Stomach (tissue), 9 donors: ENCODE results near the gene MPZL1. TPM values are rescaled to one million over a fixed set of nuclear protein-coding genes. Genes with fewer than 3 reads are reported as not detected.

Source experiments
- DNase-seq, 2 donors: peaks; one replicate each; pipeline versions ENCODE4 v3.0.0 to v3.0.0-alpha.2; 2013 to 2019
- H3K27ac ChIP-seq, 5 donors: fragments of 200-600 bp in 4 of 5; sonication (generic) in 4 of 5; one replicate each; pipeline ENCODE4 v1.5.1; 2013 to 2019; ENCODE audit warnings: mild to moderate bottlenecking in 1 of 5, moderate library complexity in 1 of 5
- H3K27me3 ChIP-seq, 3 donors: fragments of 200-600 bp; sonication (generic); one replicate each; pipeline ENCODE4 v1.5.1; 2017 to 2019; ENCODE audit warnings: mixed run types in 1 of 3
- H3K36me3 ChIP-seq, 4 donors: fragments of 200-600 bp; sonication (generic); 1 replicate in 3 of 4; 2 replicates in 1 of 4; pipeline ENCODE4 v1.5.1; 2016 to 2019
- H3K4me1 ChIP-seq, 4 donors: fragments of 200-600 bp; sonication (generic); one replicate each; pipeline ENCODE4 v1.5.1; 2016 to 2019
- H3K4me3 ChIP-seq, 4 donors: fragments of 200-600 bp; sonication (generic) in 3 of 4; one replicate each; pipeline ENCODE4 v1.5.1; 2016 to 2019; ENCODE audit warnings: mild to moderate bottlenecking in 1 of 4
- H3K9me3 ChIP-seq, 4 donors: fragments of 200-600 bp; sonication (generic); one replicate each; pipeline ENCODE4 v1.5.1; 2016 to 2019
- EP300 ChIP-seq: sonication (generic); formaldehyde crosslinking; IDR thresholded peaks from one replicate; pipeline ENCODE4 v1.6.1; 2017; ENCODE audit warnings: antibody characterized with exemption
- POLR2A ChIP-seq, 4 donors: fragments of 450-650 bp; IDR thresholded peaks; one replicate each; pipeline ENCODE4 v1.6.1; 2016; ENCODE audit warnings: antibody characterized with exemption in 4 of 4, control low read depth in 2 of 4, mild to moderate bottlenecking in 1 of 4, moderate library complexity in 1 of 4
- POLR2AphosphoS5 ChIP-seq, 3 donors: sonication (generic); formaldehyde crosslinking; IDR thresholded peaks; one replicate each; pipeline ENCODE4 v1.6.1; 2016; ENCODE audit warnings: antibody characterized with exemption in 3 of 3
- WGBS, 5 donors: extraction: QIAGEN DNeasy Blood & Tissue Kit in 3 of 5; methylation state at CpG; one replicate each; pipeline versions ENCODE4 v1.1.5 to v1.1.7; 2013 to 2018; 5-methylcytosine and 5-hydroxymethylcytosine counted together
- intact Hi-C: fragments of 100-400 bp; cut with DNase I; formaldehyde crosslinking; loops from one replicate; pipeline ENCODE4 v1.15.1; 2023; ENCODE audit warnings: low total_unique reads
- polyA plus RNA-seq, 3 donors: library from polyadenylated mRNA; stranded (reverse); fragments of 200-250 nt; gene quantifications; one replicate each; pipeline ENCODE4 v1.2.3, GENCODE V29; 2013
- total RNA-seq, 5 donors: library from RNA; depleted of rRNA; stranded (reverse); fragments of >200 nt; gene quantifications; one replicate each; pipeline versions ENCODE4 v1.1.0 to v1.2.3, GENCODE V29; 2014 to 2016
- TF ChIP-seq, protein P1 (sequence below), 7 experiments: fragments of 450-650 bp in 4 of 7; fragments of 200-600 bp in 3 of 7; sonication (generic) in 3 of 7; IDR thresholded peaks; one replicate each; pipeline ENCODE4 v1.5.1; 2016 to 2019; ENCODE audit warnings: antibody characterized with exemption in 7 of 7, control low read depth in 2 of 7, mild to moderate bottlenecking in 1 of 7
- donor health status: healthy with polysubstance abuse.
- donor health status: Bipolar disorder and iron deficiency.
- donor health status: healthy.

The MPZL1 gene
- total and polyA plus RNA-seq, 8 donors, result 7.2 to 115 (median 30.6) TPM

- intact Hi-C loops, result no loop called here
- Histone ChIP-seq H3K36me3 (peaks cover 0 to 9% (median 0%) of the 10 kb centered on the region in 4 donors), H3K4me3 (no peak overlapping the region), H3K4me1 (peaks cover 0 to 9% (median 2%) of the 10 kb centered on the region in 4 donors), H3K27ac (no peak overlapping the region), H3K27me3 (no peaks in the 10 kb centered on the region), H3K9me3 (no peaks in the 10 kb centered on the region)
- no peak for TF ChIP-seq POLR2AphosphoS5 (IDR thresholded peaks at IDR 0.05)
- DNase-seq, result no peak
- WGBS, 5 donors, result 63 to 81% (median 74%) methylated on average over 2 of the region's 2 CpGs
Measured at GRCh38 chr1:167674156-167674555, 47.6 kb upstream of the MPZL1 start.

- Histone ChIP-seq H3K4me1 (peaks cover 0 to 11% (median 6%) of the 10 kb centered on the region in 4 donors), H3K4me3 (no peak overlapping the region), H3K27ac (no peak overlapping the region), H3K36me3 (peaks cover 0 to under 1% (median 0%) of the 10 kb centered on the region in 4 donors), H3K9me3 (no peaks in the 10 kb centered on the region), H3K27me3 (no peaks in the 10 kb centered on the region)
- no peak for TF ChIP-seq POLR2AphosphoS5 (IDR thresholded peaks at IDR 0.05)
- TF ChIP-seq POLR2A (IDR thresholded peaks at IDR 0.05), result no peak
- TF ChIP-seq, protein P1, sequence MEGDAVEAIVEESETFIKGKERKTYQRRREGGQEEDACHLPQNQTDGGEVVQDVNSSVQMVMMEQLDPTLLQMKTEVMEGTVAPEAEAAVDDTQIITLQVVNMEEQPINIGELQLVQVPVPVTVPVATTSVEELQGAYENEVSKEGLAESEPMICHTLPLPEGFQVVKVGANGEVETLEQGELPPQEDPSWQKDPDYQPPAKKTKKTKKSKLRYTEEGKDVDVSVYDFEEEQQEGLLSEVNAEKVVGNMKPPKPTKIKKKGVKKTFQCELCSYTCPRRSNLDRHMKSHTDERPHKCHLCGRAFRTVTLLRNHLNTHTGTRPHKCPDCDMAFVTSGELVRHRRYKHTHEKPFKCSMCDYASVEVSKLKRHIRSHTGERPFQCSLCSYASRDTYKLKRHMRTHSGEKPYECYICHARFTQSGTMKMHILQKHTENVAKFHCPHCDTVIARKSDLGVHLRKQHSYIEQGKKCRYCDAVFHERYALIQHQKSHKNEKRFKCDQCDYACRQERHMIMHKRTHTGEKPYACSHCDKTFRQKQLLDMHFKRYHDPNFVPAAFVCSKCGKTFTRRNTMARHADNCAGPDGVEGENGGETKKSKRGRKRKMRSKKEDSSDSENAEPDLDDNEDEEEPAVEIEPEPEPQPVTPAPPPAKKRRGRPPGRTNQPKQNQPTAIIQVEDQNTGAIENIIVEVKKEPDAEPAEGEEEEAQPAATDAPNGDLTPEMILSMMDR (IDR thresholded peaks at IDR 0.05), result no peak
- no peak for TF ChIP-seq EP300
- DNase-seq, result no peak
- WGBS, 5 donors, result 80 to 92% (median 83%) methylated on average over 5 of the region's 5 CpGs
- intact Hi-C loops, result no loop called here
Measured at GRCh38 chr1:167675440-167675839, 46.3 kb upstream of the MPZL1 start.

DNA sequence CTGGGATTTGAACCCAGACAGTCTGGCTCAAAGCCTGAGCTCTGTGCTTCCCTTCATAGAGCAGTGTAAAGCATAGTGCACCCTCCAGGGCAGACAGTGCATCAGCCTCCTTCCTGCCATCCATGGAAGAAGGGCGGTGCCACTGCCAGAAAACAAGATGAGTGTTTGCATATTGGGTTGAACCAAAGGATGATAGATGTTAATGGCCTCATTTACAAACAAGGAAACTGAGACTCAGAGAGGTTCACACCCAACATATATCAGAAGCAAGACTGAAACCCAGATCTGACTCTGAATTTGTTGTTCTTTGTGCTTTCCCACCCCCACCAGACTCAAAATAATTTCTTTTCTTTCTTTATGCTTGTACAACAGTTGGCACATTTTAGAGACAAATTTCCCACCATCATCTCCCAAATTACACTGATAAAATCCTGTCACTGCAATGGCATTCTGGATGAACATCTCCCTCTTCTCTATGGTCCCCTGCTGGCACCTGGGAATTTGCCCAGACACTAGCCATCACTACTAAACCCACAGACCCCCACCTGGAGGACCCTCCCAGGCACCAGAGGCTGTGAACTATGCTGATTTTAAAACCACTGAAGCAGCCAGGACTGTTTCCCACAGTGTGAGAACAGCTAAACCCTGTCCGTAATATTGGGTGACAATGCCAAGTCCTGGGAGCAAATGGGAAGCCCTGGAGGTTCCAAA lies 45.4 kb upstream of the MPZL1 start:
- Histone ChIP-seq H3K36me3 (no peaks in the 10 kb centered on the region), H3K4me1 (peaks cover 6 to 19% (median 14%) of the 10 kb centered on the region in 4 donors), H3K4me3 (no peak overlapping the region), H3K27me3 (no peaks in the 10 kb centered on the region), H3K27ac (no peak overlapping the region), H3K9me3 (no peaks in the 10 kb centered on the region)
- WGBS, 5 donors, result 80 to 95% (median 87%) methylated on average over 2 of the region's 2 CpGs
- no peak for TF ChIP-seq POLR2A (IDR thresholded peaks at IDR 0.05)
- TF ChIP-seq EP300, result no peak
- TF ChIP-seq, protein P1 (IDR thresholded peaks at IDR 0.05), result no peak
- TF ChIP-seq POLR2AphosphoS5 (IDR thresholded peaks at IDR 0.05), result no peak
- no peak for DNase-seq
- intact Hi-C loops, result no loop called here

DNA sequence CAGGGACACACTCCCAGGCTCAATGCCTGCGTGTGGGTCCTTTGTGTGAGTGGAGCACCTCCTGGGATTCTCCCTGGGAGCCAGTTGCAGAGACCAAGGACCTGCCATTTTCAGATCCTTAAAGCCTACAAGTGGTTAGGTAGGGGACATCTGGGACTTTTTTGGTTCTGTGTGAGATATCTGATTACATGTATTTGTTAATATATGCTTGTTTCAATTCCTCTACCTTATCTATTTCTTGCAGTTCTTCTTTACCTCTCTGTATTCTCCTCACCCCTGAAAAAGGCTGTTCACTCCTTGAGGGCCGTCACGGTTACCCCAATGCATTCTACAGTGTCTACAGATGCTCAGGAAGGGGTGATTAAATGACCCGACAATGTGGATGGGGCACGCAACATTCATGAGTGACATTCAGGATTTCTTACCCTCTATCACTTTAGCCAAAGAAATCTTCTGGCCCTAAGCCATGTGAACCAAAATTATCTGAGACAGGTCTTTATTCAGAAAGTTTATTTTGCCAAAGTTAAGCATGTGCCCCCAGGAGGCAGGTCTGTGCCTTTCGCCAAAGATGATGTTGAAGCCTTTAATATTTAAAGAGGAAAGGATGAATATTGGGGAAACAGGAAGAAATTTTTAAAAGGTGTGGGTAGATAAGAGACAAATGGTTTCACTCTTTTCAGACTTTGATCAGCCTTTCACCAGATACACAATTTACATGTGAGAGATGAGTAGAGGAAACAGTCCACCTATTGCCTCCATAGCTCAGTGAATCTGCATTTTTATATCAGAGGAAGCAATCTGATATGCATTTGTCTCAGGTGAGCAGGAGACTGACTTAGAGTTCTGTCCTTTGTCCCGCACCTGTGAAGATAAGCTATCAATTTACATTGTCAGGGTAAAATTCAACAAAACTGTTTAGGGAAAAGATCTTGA lies 44.6 kb upstream of the MPZL1 start:
- no peaks in the 10 kb centered on the region for H3K9me3 ChIP-seq
- H3K27ac ChIP-seq, result no peak overlapping the region
- H3K36me3 ChIP-seq, result no peaks in the 10 kb centered on the region
- peaks cover 7 to 24% (median 14%) of the 10 kb centered on the region in 4 donors for H3K4me1 ChIP-seq
- 73 to 81% (median 75%) methylated on average over 7 of the region's 7 CpGs for WGBS, 5 donors
- no peak for DNase-seq
- no peak overlapping the region for H3K4me3 ChIP-seq
- TF ChIP-seq POLR2AphosphoS5 (IDR thresholded peaks at IDR 0.05) (no peak), EP300 (no peak), POLR2A (IDR thresholded peaks at IDR 0.05) (no peak)
- intact Hi-C loops, result no loop called here
- H3K27me3 ChIP-seq, result no peaks in the 10 kb centered on the region

DNA sequence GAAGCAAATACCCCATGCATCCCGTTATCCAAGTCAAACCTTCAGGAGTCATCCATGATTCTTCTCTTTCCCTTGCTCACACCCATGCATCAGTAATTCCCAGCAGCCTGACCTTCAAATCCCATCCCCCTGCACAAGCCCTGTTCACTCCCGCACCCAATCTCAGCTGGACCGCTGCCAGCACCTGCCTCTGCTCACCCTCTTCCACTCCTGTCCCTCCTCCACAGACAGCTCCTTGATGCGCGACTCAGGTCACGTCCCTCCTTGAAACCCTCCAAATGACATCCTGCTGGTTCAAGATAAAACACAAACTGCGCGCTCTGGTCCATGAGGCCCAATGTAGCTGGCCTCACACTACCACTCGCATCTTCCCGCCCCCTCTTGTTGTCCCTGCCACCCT lies 43.4 kb upstream of the MPZL1 start:
- TF ChIP-seq, protein P1 (IDR thresholded peaks at IDR 0.05), result no peak
- TF ChIP-seq POLR2AphosphoS5 (IDR thresholded peaks at IDR 0.05), result no peak
- no peak for TF ChIP-seq POLR2A (IDR thresholded peaks at IDR 0.05)
- 92 to 96% (median 95%) methylated on average over 10 of the region's 10 CpGs for WGBS, 5 donors
- peaks cover 7 to 30% (median 16%) of the 10 kb centered on the region in 4 donors for H3K4me1 ChIP-seq
- intact Hi-C loops, result no loop called here
- no peaks in the 10 kb centered on the region for H3K9me3 ChIP-seq
- no peak overlapping the region for H3K4me3 ChIP-seq
- no peak overlapping the region for H3K27ac ChIP-seq
- no peaks in the 10 kb centered on the region for H3K36me3 ChIP-seq
- no peak for DNase-seq
- H3K27me3 ChIP-seq, result no peaks in the 10 kb centered on the region
